GM11168 (cell line): Measurements from ENCODE around the gene WNT2B.

Source experiments
- in situ Hi-C: fragments of 300-500 bp; cut with MboI; formaldehyde crosslinking; loops from one replicate; pipeline ENCODE4 v1.12.0; 2022; ENCODE audit warnings: low sequenced_read_pairs; ENCODE audit not compliant: unreplicated experiment

WNT2B gene

GRCh38 chr1:112504001-112504660 is 4.6 kb upstream of the WNT2B start:
- in situ Hi-C loops, result no loop called here

- in situ Hi-C loops, result no loop called here
Measured at GRCh38 chr1:112504661-112505399, 3.9 kb upstream of the WNT2B start.

GRCh38 chr1:112505400-112505785 is 3.4 kb upstream of the WNT2B start:
- in situ Hi-C loops, result no loop called here

GRCh38 chr1:112505878-112506277 is 2.9 kb upstream of the WNT2B start:
- in situ Hi-C loops, result no loop called here

DNA sequence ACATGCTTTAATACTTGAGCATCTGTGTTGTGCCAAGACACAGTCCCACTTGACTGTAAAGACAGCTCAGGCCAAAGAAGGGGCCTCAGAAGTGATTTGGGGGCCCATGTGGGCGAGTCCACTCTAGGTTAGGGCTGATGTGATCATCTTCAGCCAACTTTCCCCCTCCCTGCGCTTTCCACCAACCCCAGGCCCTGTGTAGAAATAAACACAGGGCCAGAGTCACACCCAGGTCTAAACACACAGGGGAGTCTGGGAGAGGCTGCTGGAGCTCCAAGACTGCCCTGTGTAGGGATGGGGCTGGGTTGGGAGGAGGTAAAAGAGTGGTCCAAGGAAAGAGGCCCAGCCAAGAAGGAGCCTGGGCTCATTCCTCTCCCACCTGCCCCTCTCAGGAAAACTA is 2.5 kb upstream of the WNT2B start:
- in situ Hi-C loops, result no loop called here

DNA sequence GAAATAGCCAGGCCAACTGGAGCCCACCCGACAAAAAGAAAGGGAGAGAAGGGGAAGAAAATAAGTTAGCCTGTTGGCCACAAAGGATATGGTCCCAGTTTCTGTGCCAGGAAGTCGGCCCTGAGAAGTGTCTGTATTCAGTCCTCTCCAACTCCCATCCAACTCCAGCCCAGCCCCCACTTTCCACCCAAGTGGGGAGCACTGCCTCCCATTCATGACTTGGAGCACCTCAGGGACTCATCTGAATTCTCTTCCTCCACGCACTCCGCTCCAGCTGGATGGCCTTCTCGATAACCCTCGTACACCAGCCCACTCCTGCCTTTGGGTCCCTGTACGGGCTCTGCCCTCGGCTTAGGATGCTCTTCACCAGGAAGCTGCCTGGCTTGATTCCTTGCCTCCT is 2.0 kb upstream of the WNT2B start:
- in situ Hi-C loops, result no loop called here

DNA sequence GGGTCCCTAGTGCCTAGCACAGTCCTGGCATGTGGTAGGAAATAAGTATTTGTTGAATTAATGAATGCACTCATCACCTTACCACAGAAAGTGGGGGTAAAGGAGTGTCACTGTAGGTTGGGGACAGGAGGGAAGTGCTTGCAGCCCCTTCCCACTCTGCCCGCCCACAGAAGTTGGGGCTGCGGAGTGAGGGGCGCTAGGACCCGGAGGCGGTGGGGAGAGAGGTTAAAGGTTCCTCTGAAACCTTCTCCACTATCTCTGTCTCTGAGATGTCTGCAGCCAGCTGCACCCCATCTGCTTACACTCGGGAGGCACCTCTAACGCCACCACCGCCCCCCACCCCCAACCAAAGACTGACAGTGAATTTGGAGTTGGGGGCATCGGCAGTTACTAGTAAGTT is 1.4 kb upstream of the WNT2B start:
- in situ Hi-C loops, result no loop called here

DNA sequence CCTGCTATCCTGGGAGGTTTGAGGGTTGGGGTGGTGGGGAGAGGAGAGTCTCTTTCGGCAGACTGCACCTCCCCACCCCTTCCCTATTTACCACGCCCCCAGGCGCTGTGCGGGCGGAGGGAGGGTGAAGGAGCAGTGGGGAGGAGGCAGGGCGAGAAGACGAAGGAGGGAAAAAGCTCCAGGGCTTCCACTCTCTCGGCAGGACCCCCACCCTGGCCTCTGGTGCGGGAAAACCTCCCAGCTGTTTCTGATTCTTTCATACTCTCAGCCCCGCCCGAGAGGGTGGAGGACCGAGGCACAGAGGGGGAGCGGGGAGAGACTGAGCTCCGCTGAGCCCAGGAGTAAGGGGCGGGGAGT is 866 bp upstream of the WNT2B start:
- in situ Hi-C loops, result no loop called here

DNA sequence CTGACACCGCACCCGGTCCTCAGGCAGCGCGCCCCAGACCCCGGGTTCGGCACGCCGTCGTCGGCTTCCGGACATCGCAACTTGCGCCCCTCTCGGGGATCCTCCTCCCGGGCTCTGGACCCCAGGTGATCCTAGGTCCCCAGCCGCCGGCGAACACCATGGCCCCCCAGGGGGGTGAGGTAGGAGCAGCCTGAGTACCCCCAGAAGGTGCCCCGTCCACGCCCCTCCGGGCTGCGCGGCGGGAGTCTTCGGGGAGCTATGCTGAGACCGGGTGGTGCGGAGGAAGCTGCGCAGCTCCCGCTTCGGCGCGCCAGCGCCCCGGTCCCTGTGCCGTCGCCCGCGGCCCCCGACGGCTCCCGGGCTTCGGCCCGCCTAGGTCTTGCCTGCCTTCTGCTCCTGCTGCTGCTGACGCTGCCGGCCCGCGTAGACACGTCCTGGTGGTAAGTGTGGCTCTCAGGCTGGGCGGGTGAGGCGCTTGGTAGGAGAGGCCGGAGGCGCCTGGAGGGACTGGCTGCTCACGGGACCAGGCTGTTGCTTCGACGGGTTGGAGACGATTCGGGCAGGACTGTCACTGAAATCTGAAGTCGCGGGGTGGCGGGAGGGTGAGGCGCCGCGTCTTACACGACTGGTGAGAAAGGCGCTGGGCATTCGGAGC is 367 bp downstream of the WNT2B start:
- in situ Hi-C loops, result no loop called here

DNA sequence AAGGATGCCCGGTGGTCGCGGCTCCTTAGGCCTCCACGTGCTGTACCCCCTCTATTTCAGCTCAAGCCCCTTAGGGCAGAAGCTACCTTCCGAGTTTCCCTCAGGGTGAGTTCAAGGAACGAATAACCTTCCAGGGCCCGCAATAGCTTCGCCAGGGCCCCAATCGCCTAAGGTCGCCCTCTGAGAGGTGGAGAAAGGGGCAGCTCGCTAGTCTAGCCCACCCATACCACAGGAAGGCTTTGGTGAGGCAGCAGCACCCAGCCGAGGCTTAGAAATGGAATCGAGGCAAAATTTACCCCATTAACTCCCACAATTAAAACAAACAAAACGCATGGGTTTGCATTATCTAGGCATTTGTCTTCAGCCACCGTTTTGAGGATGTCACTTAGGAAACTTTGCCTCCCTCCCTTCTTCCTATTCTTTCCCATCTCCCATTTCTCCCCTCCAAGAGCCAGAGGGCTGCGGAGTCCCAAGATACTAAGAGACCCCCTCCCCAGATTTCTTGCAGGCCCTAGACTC is 954 bp downstream of the WNT2B start:
- in situ Hi-C loops, result no loop called here

DNA sequence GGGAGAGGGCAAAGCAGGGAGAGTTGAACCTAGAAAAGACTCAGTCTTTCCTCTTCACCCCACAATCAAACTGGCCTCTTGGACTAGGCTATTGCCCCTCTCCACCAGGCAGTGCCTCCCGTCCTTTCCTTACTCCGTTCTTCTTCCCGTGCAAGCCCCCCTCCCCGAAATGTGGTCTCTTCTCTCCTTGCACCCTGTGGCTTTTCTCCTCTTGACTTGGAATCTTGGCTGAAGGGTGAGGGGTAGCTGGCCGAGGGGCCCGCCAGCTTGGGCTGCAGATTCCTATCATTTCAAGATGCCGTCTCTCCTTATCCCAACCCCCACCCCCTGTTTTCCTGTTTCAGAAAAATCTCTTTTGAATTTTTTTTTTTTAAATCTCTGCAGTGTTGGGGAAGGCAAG is 1.6 kb downstream of the WNT2B start:
- in situ Hi-C loops, result no loop called here

GRCh38 chr1:112511897-112512296 is 3.1 kb downstream of the WNT2B start:
- in situ Hi-C loops, result no loop called here

GRCh38 chr1:112513112-112513870 is 4.5 kb downstream of the WNT2B start:
- in situ Hi-C loops, result no loop called here

GRCh38 chr1:112514901-112515300 is 6.1 kb downstream of the WNT2B start:
- in situ Hi-C loops, result no loop called here

GRCh38 chr1:112515311-112516009 is 6.7 kb downstream of the WNT2B start:
- in situ Hi-C loops, result no loop called here

DNA sequence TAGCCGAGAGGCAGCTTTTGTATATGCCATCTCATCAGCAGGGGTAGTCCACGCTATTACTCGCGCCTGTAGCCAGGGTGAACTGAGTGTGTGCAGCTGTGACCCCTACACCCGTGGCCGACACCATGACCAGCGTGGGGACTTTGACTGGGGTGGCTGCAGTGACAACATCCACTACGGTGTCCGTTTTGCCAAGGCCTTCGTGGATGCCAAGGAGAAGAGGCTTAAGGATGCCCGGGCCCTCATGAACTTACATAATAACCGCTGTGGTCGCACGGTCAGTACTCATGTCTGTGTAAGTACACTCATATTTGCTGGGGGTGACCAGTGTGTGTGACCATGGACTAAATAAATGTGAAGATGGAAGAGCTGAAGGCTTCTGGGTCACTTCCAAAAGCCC is 7.4 kb downstream of the WNT2B start:
- in situ Hi-C loops, result no loop called here

GRCh38 chr1:112517231-112517630 is 8.5 kb downstream of the WNT2B start:
- in situ Hi-C loops, result no loop called here

DNA sequence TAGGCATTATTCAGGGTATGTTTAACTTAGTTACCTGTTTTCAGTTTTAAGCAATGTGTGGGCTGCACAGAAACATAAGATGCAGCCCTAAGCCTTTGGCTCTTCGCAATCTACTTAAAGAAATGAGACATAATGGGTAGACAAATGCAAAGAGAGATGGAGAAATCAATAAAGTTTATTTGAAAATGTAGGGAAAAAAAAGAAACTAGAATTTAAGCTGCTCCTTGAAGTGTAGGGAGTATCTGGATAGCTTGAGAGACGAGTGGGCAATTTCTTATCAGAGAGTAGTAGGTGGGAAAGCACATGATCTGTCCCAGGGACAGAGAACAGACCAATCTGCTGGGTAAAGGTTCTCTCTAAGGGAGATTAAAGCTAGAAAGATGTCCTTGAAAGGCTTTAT is 8.9 kb downstream of the WNT2B start:
- in situ Hi-C loops, result no loop called here

- in situ Hi-C loops, result no loop called here
Measured at GRCh38 chr1:112518186-112518585, 9.4 kb downstream of the WNT2B start.

DNA sequence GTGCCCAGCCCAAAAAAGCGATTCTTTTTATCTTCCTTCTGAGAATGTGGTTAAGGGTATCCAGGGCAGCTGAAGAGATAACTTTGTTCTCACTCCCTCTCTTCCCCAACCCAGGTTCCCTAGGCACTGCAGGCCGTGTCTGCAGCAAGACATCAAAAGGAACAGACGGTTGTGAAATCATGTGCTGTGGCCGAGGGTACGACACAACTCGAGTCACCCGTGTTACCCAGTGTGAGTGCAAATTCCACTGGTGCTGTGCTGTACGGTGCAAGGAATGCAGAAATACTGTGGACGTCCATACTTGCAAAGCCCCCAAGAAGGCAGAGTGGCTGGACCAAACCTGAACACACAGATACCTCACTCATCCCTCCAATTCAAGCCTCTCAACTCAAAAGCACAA is 11.4 kb downstream of the WNT2B start:
- in situ Hi-C loops, result no loop called here
